Measurements from ENCODE around the gene SDHAF3.

SDHAF3 gene

DNA sequence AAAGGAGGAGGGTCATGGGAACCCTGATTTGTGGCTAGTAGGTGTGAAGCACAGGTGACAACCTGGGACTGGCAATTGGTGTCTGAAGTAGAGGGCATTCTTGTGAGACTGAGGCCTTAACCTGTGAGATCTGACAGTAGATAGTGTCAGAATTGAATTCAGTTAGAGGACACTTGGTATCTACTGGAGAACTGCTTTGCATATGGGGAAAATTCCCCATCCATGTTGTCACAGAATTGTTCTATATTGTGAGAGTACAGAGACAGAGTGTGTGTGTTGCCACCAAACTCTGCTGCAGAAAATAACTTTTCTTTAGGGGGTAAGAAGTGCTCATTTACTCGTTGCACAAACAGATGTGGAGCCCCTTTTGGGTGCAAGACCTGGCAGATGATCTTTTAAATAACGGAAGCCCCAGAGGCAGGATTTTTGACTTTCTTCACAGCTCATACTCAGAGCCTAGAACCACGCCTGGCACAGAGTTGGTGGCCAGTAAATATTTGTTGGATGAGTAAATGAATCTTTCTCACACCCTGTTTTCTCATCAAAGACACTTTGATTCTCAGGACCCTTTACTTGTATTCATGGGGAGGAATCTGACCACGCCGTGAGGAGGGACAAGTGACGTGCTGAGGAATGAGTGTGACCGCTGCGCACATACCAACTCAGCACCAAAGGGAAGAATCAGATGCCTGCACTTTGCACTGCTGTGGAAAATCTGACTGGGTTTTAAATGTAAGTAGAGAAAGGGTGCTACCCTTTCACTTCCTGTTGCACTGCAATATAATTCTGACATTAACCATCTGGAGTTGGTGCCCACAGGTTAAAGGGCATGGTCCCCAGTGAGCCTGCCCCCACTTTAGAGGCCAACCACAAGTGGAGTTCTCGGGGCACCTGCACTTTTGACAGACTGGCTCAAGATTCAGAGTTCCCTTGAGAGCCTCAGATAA is 39.2 kb upstream of the SDHAF3 start:
- Histone ChIP-seq H3K79me2 (ENCODE audit: insufficient read depth, low read length) (no peaks in the 10 kb centered on the region), H2AFZ (ENCODE audit: low read depth, low read length, severe bottlenecking) (no peak overlapping the region), H3K4me3 (ENCODE audit: insufficient read depth, low read length, poor library complexity, severe bottlenecking) (no peak overlapping the region), H3K9me2 (replicated peaks; ENCODE audit: insufficient read depth, low read length) (no peaks in the 10 kb centered on the region), H3K9ac (ENCODE audit: low read length) (no peak overlapping the region), H3K27ac (ENCODE audit: low read depth, low read length) (no peak overlapping the region), H4K20me1 (ENCODE audit: low read depth, low read length) (no peaks in the 10 kb centered on the region), H3K36me3 (ENCODE audit: low read length) (no peaks in the 10 kb centered on the region), H3K9me3 (ENCODE audit: insufficient read depth, low read length) (no peaks in the 10 kb centered on the region), H3F3A (ENCODE audit: insufficient read depth) (no peaks in the 10 kb centered on the region), H3K27me3 (ENCODE audit: low read length) (no peaks in the 10 kb centered on the region), H3K4me2 (ENCODE audit: low read depth, low read length, poor library complexity, severe bottlenecking) (no peak overlapping the region)
- no peak for TF ChIP-seq EZH2phosphoT487 (conservative IDR thresholded peaks at IDR 0.05; ENCODE audit: low read length)
- TF ChIP-seq, protein P1, sequence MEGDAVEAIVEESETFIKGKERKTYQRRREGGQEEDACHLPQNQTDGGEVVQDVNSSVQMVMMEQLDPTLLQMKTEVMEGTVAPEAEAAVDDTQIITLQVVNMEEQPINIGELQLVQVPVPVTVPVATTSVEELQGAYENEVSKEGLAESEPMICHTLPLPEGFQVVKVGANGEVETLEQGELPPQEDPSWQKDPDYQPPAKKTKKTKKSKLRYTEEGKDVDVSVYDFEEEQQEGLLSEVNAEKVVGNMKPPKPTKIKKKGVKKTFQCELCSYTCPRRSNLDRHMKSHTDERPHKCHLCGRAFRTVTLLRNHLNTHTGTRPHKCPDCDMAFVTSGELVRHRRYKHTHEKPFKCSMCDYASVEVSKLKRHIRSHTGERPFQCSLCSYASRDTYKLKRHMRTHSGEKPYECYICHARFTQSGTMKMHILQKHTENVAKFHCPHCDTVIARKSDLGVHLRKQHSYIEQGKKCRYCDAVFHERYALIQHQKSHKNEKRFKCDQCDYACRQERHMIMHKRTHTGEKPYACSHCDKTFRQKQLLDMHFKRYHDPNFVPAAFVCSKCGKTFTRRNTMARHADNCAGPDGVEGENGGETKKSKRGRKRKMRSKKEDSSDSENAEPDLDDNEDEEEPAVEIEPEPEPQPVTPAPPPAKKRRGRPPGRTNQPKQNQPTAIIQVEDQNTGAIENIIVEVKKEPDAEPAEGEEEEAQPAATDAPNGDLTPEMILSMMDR (IDR thresholded peaks at IDR 0.05; ENCODE audit: insufficient read depth, low read length, poor library complexity, severe bottlenecking) = no peak

DNA sequence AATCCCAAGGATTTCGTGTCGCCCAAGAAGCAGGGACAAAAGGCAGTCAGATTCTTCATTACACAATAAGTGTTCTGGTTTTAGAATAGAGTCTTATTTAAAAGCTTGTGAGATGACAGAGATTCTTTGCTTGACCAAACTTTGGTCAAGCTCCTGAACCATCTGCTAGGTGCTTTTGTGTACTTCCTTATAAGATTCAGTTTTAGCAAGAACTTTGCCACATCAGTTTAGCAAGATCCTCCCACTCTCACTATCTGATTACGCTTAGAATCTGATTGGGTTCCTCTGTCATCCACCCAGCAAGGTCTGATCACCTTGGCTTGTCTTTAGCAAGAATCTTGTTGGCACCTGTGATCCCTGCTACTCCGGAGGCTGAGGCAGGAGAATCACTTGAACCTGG is 38.2 kb upstream of the SDHAF3 start:
- Histone ChIP-seq H3K79me2 (ENCODE audit: insufficient read depth, low read length) (no peaks in the 10 kb centered on the region), H3K9me2 (replicated peaks; ENCODE audit: insufficient read depth, low read length) (no peaks in the 10 kb centered on the region), H3K9ac (ENCODE audit: low read length) (no peak overlapping the region), H2AFZ (ENCODE audit: low read depth, low read length, severe bottlenecking) (no peak overlapping the region), H3K4me2 (ENCODE audit: low read depth, low read length, poor library complexity, severe bottlenecking) (no peak overlapping the region), H4K20me1 (ENCODE audit: low read depth, low read length) (no peaks in the 10 kb centered on the region), H3K4me3 (ENCODE audit: insufficient read depth, low read length, poor library complexity, severe bottlenecking) (no peak overlapping the region), H3K27me3 (ENCODE audit: low read length) (no peaks in the 10 kb centered on the region), H3K36me3 (ENCODE audit: low read length) (no peaks in the 10 kb centered on the region), H3K27ac (ENCODE audit: low read depth, low read length) (no peak overlapping the region), H3F3A (ENCODE audit: insufficient read depth) (no peaks in the 10 kb centered on the region), H3K9me3 (ENCODE audit: insufficient read depth, low read length) (no peaks in the 10 kb centered on the region)
- TF ChIP-seq, protein P1 (IDR thresholded peaks at IDR 0.05; ENCODE audit: insufficient read depth, low read length, poor library complexity, severe bottlenecking) = no peak
- TF ChIP-seq EZH2phosphoT487 (conservative IDR thresholded peaks at IDR 0.05; ENCODE audit: low read length) = no peak

DNA sequence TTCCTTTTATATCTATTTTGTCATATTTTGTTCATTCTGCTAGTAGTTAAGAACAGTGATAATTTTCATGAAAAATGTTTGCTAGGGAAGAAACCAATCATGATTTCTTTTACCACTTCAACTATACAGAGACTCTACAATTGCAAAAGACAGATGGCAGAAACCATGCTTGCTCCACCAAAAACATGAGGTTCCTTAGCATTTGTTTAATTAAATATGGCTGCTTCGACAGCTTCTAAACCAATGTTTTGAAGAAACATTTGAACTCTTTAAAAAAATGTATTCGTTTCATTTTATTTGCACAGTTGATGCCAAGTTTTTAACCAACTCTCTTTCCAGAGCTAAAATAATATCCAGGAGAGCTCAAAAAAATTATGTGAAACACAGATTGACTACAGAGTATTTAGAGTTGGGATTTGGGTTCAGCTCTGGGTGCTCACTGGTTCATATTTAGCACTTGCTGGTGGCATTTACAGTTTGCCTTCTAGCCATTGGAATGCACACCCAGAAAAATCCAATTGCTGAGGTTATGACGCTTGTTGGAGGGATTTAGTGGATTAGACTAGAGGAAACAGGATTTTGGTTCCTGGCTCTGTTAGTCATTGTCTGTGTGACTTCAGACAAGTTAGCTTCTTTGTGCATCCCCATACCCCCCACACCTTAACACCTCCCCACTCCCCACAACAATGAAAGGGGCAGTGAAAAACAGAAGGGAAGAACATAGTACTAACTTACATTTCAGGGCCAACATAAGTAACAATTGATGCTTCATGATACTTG is 35.8 kb upstream of the SDHAF3 start:
- Histone ChIP-seq H3K79me2 (ENCODE audit: insufficient read depth, low read length) (no peaks in the 10 kb centered on the region), H3K27ac (ENCODE audit: low read depth, low read length) (no peak overlapping the region), H2AFZ (ENCODE audit: low read depth, low read length, severe bottlenecking) (no peak overlapping the region), H3K9ac (ENCODE audit: low read length) (no peak overlapping the region), H3K9me3 (ENCODE audit: insufficient read depth, low read length) (no peaks in the 10 kb centered on the region), H3K36me3 (ENCODE audit: low read length) (no peaks in the 10 kb centered on the region), H3K4me3 (ENCODE audit: insufficient read depth, low read length, poor library complexity, severe bottlenecking) (no peak overlapping the region), H3K9me2 (replicated peaks; ENCODE audit: insufficient read depth, low read length) (no peaks in the 10 kb centered on the region), H3K4me2 (ENCODE audit: low read depth, low read length, poor library complexity, severe bottlenecking) (no peak overlapping the region), H3K27me3 (ENCODE audit: low read length) (no peaks in the 10 kb centered on the region), H4K20me1 (ENCODE audit: low read depth, low read length) (no peaks in the 10 kb centered on the region), H3F3A (ENCODE audit: insufficient read depth) (no peaks in the 10 kb centered on the region)
- TF ChIP-seq, protein P1 (IDR thresholded peaks at IDR 0.05; ENCODE audit: insufficient read depth, low read length, poor library complexity, severe bottlenecking) = no peak
- no peak for TF ChIP-seq EZH2phosphoT487 (conservative IDR thresholded peaks at IDR 0.05; ENCODE audit: low read length)
